PFSK-1 (cell line): ENCODE results near the gene GPR107.

Source experiments
- FOXP2 ChIP-seq: optimal IDR thresholded peaks from 2 replicates; pipeline ENCODE3; 2011; ENCODE audit warnings: borderline replicate concordance, control low read depth, inconsistent platforms; ENCODE audit not compliant: insufficient read depth; ENCODE audit errors: extremely low read length, extremely low read depth
- POLR2AphosphoS5 ChIP-seq: IDR thresholded peaks from 2 replicates; pipeline ENCODE4 v1.6.1; 2012; ENCODE audit warnings: low read depth, mild to moderate bottlenecking, control low read depth, low read length, moderate library complexity
- REST ChIP-seq, 2 experiments: IDR thresholded peaks; 2 replicates each; pipeline versions ENCODE4 v1.6.1 to v1.8.0; 2011 to 2012; ENCODE audit warnings: low read depth in 2 of 2, low read length in 2 of 2, control low read depth in 1 of 2, inconsistent platforms in 1 of 2, mild to moderate bottlenecking in 1 of 2, moderate library complexity in 1 of 2; ENCODE audit not compliant: insufficient read depth in 1 of 2
- SIN3A ChIP-seq: IDR thresholded peaks from 2 replicates; pipeline ENCODE4 v1.6.1; 2012; ENCODE audit warnings: mild to moderate bottlenecking, low read length, moderate library complexity, borderline replicate concordance; ENCODE audit not compliant: insufficient read depth
- TAF1 ChIP-seq: IDR thresholded peaks from 2 replicates; pipeline ENCODE4 v1.6.1; 2012; ENCODE audit warnings: low read length, control low read depth, borderline replicate concordance; ENCODE audit not compliant: insufficient read depth

- no peak for TF ChIP-seq REST (IDR thresholded peaks at IDR 0.05; ENCODE audit: insufficient read depth in 1 of 2, low read depth in 2 of 2, low read length in 2 of 2)
- no peak for TF ChIP-seq POLR2AphosphoS5
- TF ChIP-seq SIN3A = no peak
- no peak for TF ChIP-seq FOXP2
- TF ChIP-seq TAF1 = no peak
Measured at GRCh38 chr9:130054325-130054786, 650 bp downstream of the GPR107 start.
